Dendritic cell treated with granulocyte-macrophage colony-stimulating factor and Interleukin-4, amounts not matched to agents 40 ng/mL and 50 ng/mL, for 4 days (primary cell): Measurements from ENCODE around the gene SAMD4B.
"Not testable (repeated sequence)": the region's sequence is repeated elsewhere in the genome, so short reads cannot be mapped to it uniquely, and the experiment has no call there.

Source experiments
- H3K27ac Mint-ChIP-seq: one replicate; pipeline ENCODE4 v1.8.0; 2022; ENCODE audit warnings: mild to moderate bottlenecking, mixed read lengths
- H3K27me3 Mint-ChIP-seq: one replicate; pipeline ENCODE4 v1.8.0; 2022; ENCODE audit warnings: mild to moderate bottlenecking, mixed read lengths
- H3K36me3 Mint-ChIP-seq: one replicate; pipeline ENCODE4 v1.8.0; 2022; ENCODE audit warnings: low read depth, mixed read lengths
- H3K4me1 Mint-ChIP-seq: one replicate; pipeline ENCODE4 v1.8.0; 2022; ENCODE audit warnings: low read depth, mixed read lengths
- H3K4me3 Mint-ChIP-seq: one replicate; pipeline ENCODE4 v1.8.0; 2022; ENCODE audit warnings: mild to moderate bottlenecking, moderate library complexity, mixed read lengths
- H3K9me3 Mint-ChIP-seq: one replicate; pipeline ENCODE4 v1.8.0; 2022; ENCODE audit warnings: mixed read lengths
- intact Hi-C: fragments of 100-400 bp; cut with micrococcal nuclease; formaldehyde crosslinking; loops from one replicate; pipeline ENCODE4 v1.15.0; 2022

The SAMD4B gene

GRCh38 chr19:39377373-39378362 is 35.4 kb downstream of the SAMD4B start:
- Mint-ChIP-seq H3K27ac (no peak overlapping the region), H3K4me3 (no peak overlapping the region), H3K4me1 (no peaks in the 10 kb centered on the region), H3K36me3 (peaks cover 100% of the 10 kb centered on the region), H3K27me3 (no peaks in the 10 kb centered on the region), H3K9me3 (no peaks in the 10 kb centered on the region)
- intact Hi-C loops = no loop called here

GRCh38 chr19:39379366-39379765 is 37.1 kb downstream of the SAMD4B start:
- H3K27me3 Mint-ChIP-seq, H3K9me3 Mint-ChIP-seq, H3K4me1 Mint-ChIP-seq, H3K27ac Mint-ChIP-seq, intact Hi-C loops, H3K4me3 Mint-ChIP-seq: not testable (repeated sequence)
- peaks cover 100% of the 10 kb centered on the region for H3K36me3 Mint-ChIP-seq

GRCh38 chr19:39379865-39380396 is 37.7 kb downstream of the SAMD4B start:
- peaks cover 100% of the 10 kb centered on the region for H3K36me3 Mint-ChIP-seq
- H3K27ac Mint-ChIP-seq = no peak overlapping the region
- H3K27me3 Mint-ChIP-seq = no peaks in the 10 kb centered on the region
- H3K4me1 Mint-ChIP-seq = peaks cover 3% of the 10 kb centered on the region
- H3K9me3 Mint-ChIP-seq = no peaks in the 10 kb centered on the region
- H3K4me3 Mint-ChIP-seq = no peak overlapping the region
- intact Hi-C loops = no loop called here

- H3K27me3 Mint-ChIP-seq = no peaks in the 10 kb centered on the region
- H3K9me3 Mint-ChIP-seq = no peaks in the 10 kb centered on the region
- intact Hi-C loops = no loop called here
- H3K4me3 Mint-ChIP-seq = no peak overlapping the region
- H3K27ac Mint-ChIP-seq = no peak overlapping the region
- H3K4me1 Mint-ChIP-seq = peaks cover 11% of the 10 kb centered on the region
- peaks cover 100% of the 10 kb centered on the region for H3K36me3 Mint-ChIP-seq
These were observed 38.6 kb downstream of the SAMD4B start for GRCh38 chr19:39380521-39381502.

GRCh38 chr19:39381910-39382611 is 39.8 kb downstream of the SAMD4B start:
- Mint-ChIP-seq H3K36me3 (peaks cover 99% of the 10 kb centered on the region), H3K4me3 (no peak overlapping the region), H3K9me3 (no peaks in the 10 kb centered on the region), H3K4me1 (peaks cover 20% of the 10 kb centered on the region), H3K27ac (no peak overlapping the region), H3K27me3 (no peaks in the 10 kb centered on the region)
- intact Hi-C loops = no loop called here

GRCh38 chr19:39382991-39383828 is 41.0 kb downstream of the SAMD4B start:
- Mint-ChIP-seq H3K27me3 (no peaks in the 10 kb centered on the region), H3K36me3 (peaks cover 92% of the 10 kb centered on the region), H3K27ac (peak overlapping the region; percentile 2), H3K4me3 (no peak overlapping the region), H3K4me1 (peaks cover 20% of the 10 kb centered on the region), H3K9me3 (no peaks in the 10 kb centered on the region)
- intact Hi-C loops = no loop called here

GRCh38 chr19:39384839-39385568 is 42.8 kb downstream of the SAMD4B start:
- intact Hi-C loops = no loop called here
- peaks cover 29% of the 10 kb centered on the region for H3K4me1 Mint-ChIP-seq
- peak overlapping the region; percentile 64 for H3K27ac Mint-ChIP-seq
- H3K4me3 Mint-ChIP-seq = no peak overlapping the region
- H3K9me3 Mint-ChIP-seq = no peaks in the 10 kb centered on the region
- H3K36me3 Mint-ChIP-seq = peaks cover 89% of the 10 kb centered on the region
- no peaks in the 10 kb centered on the region for H3K27me3 Mint-ChIP-seq

- Mint-ChIP-seq H3K4me1 (peaks cover 33% of the 10 kb centered on the region), H3K27ac (peak overlapping the region; percentile 2), H3K4me3 (no peak overlapping the region), H3K9me3 (no peaks in the 10 kb centered on the region), H3K27me3 (no peaks in the 10 kb centered on the region), H3K36me3 (peaks cover 87% of the 10 kb centered on the region)
- intact Hi-C loops = no loop called here
These were observed 43.6 kb downstream of the SAMD4B start for GRCh38 chr19:39385629-39386411.

GRCh38 chr19:39386557-39386956 is 44.3 kb downstream of the SAMD4B start:
- H3K4me1 Mint-ChIP-seq = peaks cover 37% of the 10 kb centered on the region
- no peaks in the 10 kb centered on the region for H3K9me3 Mint-ChIP-seq
- peak overlapping the region; percentile 2 for H3K27ac Mint-ChIP-seq
- H3K4me3 Mint-ChIP-seq = no peak overlapping the region
- intact Hi-C loops = no loop called here
- no peaks in the 10 kb centered on the region for H3K27me3 Mint-ChIP-seq
- peaks cover 87% of the 10 kb centered on the region for H3K36me3 Mint-ChIP-seq

- no peak overlapping the region for H3K4me3 Mint-ChIP-seq
- H3K36me3 Mint-ChIP-seq = peaks cover 81% of the 10 kb centered on the region
- H3K9me3 Mint-ChIP-seq = no peaks in the 10 kb centered on the region
- no peak overlapping the region for H3K27ac Mint-ChIP-seq
- peaks cover 53% of the 10 kb centered on the region for H3K4me1 Mint-ChIP-seq
- intact Hi-C loops = no loop called here
- H3K27me3 Mint-ChIP-seq = no peaks in the 10 kb centered on the region
These were observed 46.4 kb downstream of the SAMD4B start for GRCh38 chr19:39388657-39389056.

- peaks cover 80% of the 10 kb centered on the region for H3K36me3 Mint-ChIP-seq
- H3K4me1 Mint-ChIP-seq = peaks cover 56% of the 10 kb centered on the region
- intact Hi-C loops = loop anchor here (2.0 kb wide), 1 partner anchor 47 kb away; the partner anchor contains the start of gene SAMD4B
- H3K27ac Mint-ChIP-seq = peak overlapping the region; percentile 98
- no peaks in the 10 kb centered on the region for H3K27me3 Mint-ChIP-seq
- no peaks in the 10 kb centered on the region for H3K9me3 Mint-ChIP-seq
- H3K4me3 Mint-ChIP-seq = peak overlapping the region; percentile 99
These were observed 47.6 kb downstream of the SAMD4B start for GRCh38 chr19:39389631-39390414.
